ENCODE data around the gene CYP24A1.

Gene CYP24A1

GRCh38 chr20:54166987-54167662 lies 6.7 kb downstream of the CYP24A1 start:
- H3K9ac ChIP-seq (ENCODE audit: low read length) = no peak overlapping the region
- no peak overlapping the region for H3K4me2 ChIP-seq (ENCODE audit: low read length)
- H3K36me3 ChIP-seq (ENCODE audit: insufficient read depth, low read length) = no peaks in the 10 kb centered on the region
- no peaks in the 10 kb centered on the region for H3K9me2 ChIP-seq (ENCODE audit: low read depth, low read length)
- H4K20me1 ChIP-seq (ENCODE audit: insufficient read depth, low read length) = no peaks in the 10 kb centered on the region
- no peak overlapping the region for H2AFZ ChIP-seq (ENCODE audit: low read length)
- H3F3A ChIP-seq (ENCODE audit: insufficient read depth, low read length) = no peaks in the 10 kb centered on the region
- no peak overlapping the region for H3K4me3 ChIP-seq (ENCODE audit: low read depth, low read length, poor library complexity, severe bottlenecking)
- H3K9me3 ChIP-seq (ENCODE audit: low read length) = no peaks in the 10 kb centered on the region
- TF ChIP-seq EZH2 (IDR thresholded peaks at IDR 0.05; ENCODE audit: borderline replicate concordance, low read length) = no peak
- TF ChIP-seq CTCF (IDR thresholded peaks at IDR 0.05; ENCODE audit: low read length) = no peak
- no peaks in the 10 kb centered on the region for H3K4me1 ChIP-seq (ENCODE audit: insufficient read depth, low read length, severe bottlenecking)
- H3K27ac ChIP-seq (ENCODE audit: low read depth, low read length, poor library complexity, severe bottlenecking) = no peak overlapping the region
- no peaks in the 10 kb centered on the region for H3K79me2 ChIP-seq (ENCODE audit: insufficient read depth, low read length)
- no peaks in the 10 kb centered on the region; the same call in 1 of the 2 replicates for H3K27me3 ChIP-seq (ENCODE audit: insufficient read depth, low read length)

GRCh38 chr20:54165803-54166202 lies 8.0 kb downstream of the CYP24A1 start:
- no peak overlapping the region for H3K27ac ChIP-seq (ENCODE audit: low read depth, low read length, poor library complexity, severe bottlenecking)
- H3K4me3 ChIP-seq (ENCODE audit: low read depth, low read length, poor library complexity, severe bottlenecking) = no peak overlapping the region
- no peaks in the 10 kb centered on the region for H3K9me2 ChIP-seq (ENCODE audit: low read depth, low read length)
- H3K27me3 ChIP-seq (ENCODE audit: insufficient read depth, low read length) = no peaks in the 10 kb centered on the region
- TF ChIP-seq CTCF (IDR thresholded peaks at IDR 0.05; ENCODE audit: low read length) (no peak), EZH2 (IDR thresholded peaks at IDR 0.05; ENCODE audit: borderline replicate concordance, low read length) (no peak)
- H3F3A ChIP-seq (ENCODE audit: insufficient read depth, low read length) = no peaks in the 10 kb centered on the region
- H3K4me1 ChIP-seq (ENCODE audit: insufficient read depth, low read length, severe bottlenecking) = no peaks in the 10 kb centered on the region
- H2AFZ ChIP-seq (ENCODE audit: low read length) = no peak overlapping the region
- no peaks in the 10 kb centered on the region for H3K79me2 ChIP-seq (ENCODE audit: insufficient read depth, low read length)
- no peaks in the 10 kb centered on the region for H3K36me3 ChIP-seq (ENCODE audit: insufficient read depth, low read length)
- H3K9me3 ChIP-seq (ENCODE audit: low read length) = no peaks in the 10 kb centered on the region
- H3K9ac ChIP-seq (ENCODE audit: low read length) = no peak overlapping the region
- no peak overlapping the region for H3K4me2 ChIP-seq (ENCODE audit: low read length)
- no peaks in the 10 kb centered on the region for H4K20me1 ChIP-seq (ENCODE audit: insufficient read depth, low read length)

- Histone ChIP-seq H3K79me2 (ENCODE audit: insufficient read depth, low read length) (no peaks in the 10 kb centered on the region), H3F3A (ENCODE audit: insufficient read depth, low read length) (no peaks in the 10 kb centered on the region), H4K20me1 (ENCODE audit: insufficient read depth, low read length) (no peaks in the 10 kb centered on the region), H3K36me3 (ENCODE audit: insufficient read depth, low read length) (no peaks in the 10 kb centered on the region), H3K4me2 (ENCODE audit: low read length) (no peak overlapping the region), H3K9me3 (ENCODE audit: low read length) (no peaks in the 10 kb centered on the region), H3K27me3 (ENCODE audit: insufficient read depth, low read length) (no peaks in the 10 kb centered on the region), H3K4me3 (ENCODE audit: low read depth, low read length, poor library complexity, severe bottlenecking) (no peak overlapping the region), H3K9ac (ENCODE audit: low read length) (no peak overlapping the region), H2AFZ (ENCODE audit: low read length) (no peak overlapping the region), H3K9me2 (ENCODE audit: low read depth, low read length) (no peaks in the 10 kb centered on the region), H3K4me1 (ENCODE audit: insufficient read depth, low read length, severe bottlenecking) (no peaks in the 10 kb centered on the region), H3K27ac (ENCODE audit: low read depth, low read length, poor library complexity, severe bottlenecking) (no peak overlapping the region)
- no peak for TF ChIP-seq CTCF (IDR thresholded peaks at IDR 0.05; ENCODE audit: low read length)
- TF ChIP-seq EZH2 (IDR thresholded peaks at IDR 0.05; ENCODE audit: borderline replicate concordance, low read length) = no peak
Measured at GRCh38 chr20:54165014-54165413, 8.8 kb downstream of the CYP24A1 start.
